ENCODE results near the gene SFXN1. TPM values are rescaled to one million over a fixed set of nuclear protein-coding genes. Genes with fewer than 3 reads are reported as not detected.

The SFXN1 gene
- total RNA-seq, 1 experiment from 2014 or later: 88.3 TPM

- Histone ChIP-seq H3K4me3 (ENCODE audit: low read depth in 2 of 2, low read length in 2 of 2) (no peak overlapping the region), H3K27ac (ENCODE audit: low read length) (no peak overlapping the region), H3K27me3 (ENCODE audit: control insufficient read depth, insufficient read depth, low read length) (no peaks in the 10 kb centered on the region), H3K4me1 (ENCODE audit: control insufficient read depth, insufficient read depth, low read length) (no peaks in the 10 kb centered on the region), H3K9me3 (ENCODE audit: control insufficient read depth, insufficient read depth, low read depth, low read length) (no peaks in the 10 kb centered on the region), H3K36me3 (ENCODE audit: control insufficient read depth, insufficient read depth, low read length) (peaks cover 27% of the 10 kb centered on the region)
- TF ChIP-seq CTCF (IDR thresholded peaks at IDR 0.05) (no peak), SIN3A (IDR thresholded peaks at IDR 0.05; ENCODE audit: borderline replicate concordance, insufficient read depth, low read depth, low read length) (no peak), POLR2AphosphoS5 (IDR thresholded peaks at IDR 0.05; ENCODE audit: low read depth, low read length) (no peak), TCF7L2 (IDR thresholded peaks at IDR 0.05; ENCODE audit: low read depth, low read length) (no peak), REST (IDR thresholded peaks at IDR 0.05; ENCODE audit: insufficient read depth in 1 of 2, low read depth in 2 of 2, low read length in 1 of 2) (no peak)
- intact Hi-C loops (cut with micrococcal nuclease; ENCODE audit: unreplicated experiment): no loop called here
- DNase-seq (ENCODE audit: low read depth, low spot score): no peak
- TSS peak; percentile 17 for BruUV-seq (replicated peaks)
- no peak for ATAC-seq
- CTCF ChIA-PET: no interaction called here
- in situ Hi-C loops (cut with HindIII; ENCODE audit: low pct_unique_long_range_greater_than_20kb, low sequenced_read_pairs): no loop called here
- POLR2A ChIA-PET: no interaction called here
Measured at GRCh38 chr5:175519006-175519405, 40.6 kb downstream of the SFXN1 start.

- Histone ChIP-seq H3K9me3 (ENCODE audit: control insufficient read depth, insufficient read depth, low read depth, low read length) (no peaks in the 10 kb centered on the region), H3K4me1 (ENCODE audit: control insufficient read depth, insufficient read depth, low read length) (no peaks in the 10 kb centered on the region), H3K27ac (ENCODE audit: low read length) (no peak overlapping the region), H3K27me3 (ENCODE audit: control insufficient read depth, insufficient read depth, low read length) (no peaks in the 10 kb centered on the region), H3K36me3 (ENCODE audit: control insufficient read depth, insufficient read depth, low read length) (peaks cover 31% of the 10 kb centered on the region), H3K4me3 (ENCODE audit: low read depth in 2 of 2, low read length in 2 of 2) (no peak overlapping the region)
- no TSS peak for BruUV-seq (replicated peaks)
- intact Hi-C loops (cut with micrococcal nuclease; ENCODE audit: unreplicated experiment): no loop called here
- TF ChIP-seq TCF7L2 (IDR thresholded peaks at IDR 0.05; ENCODE audit: low read depth, low read length) (no peak), POLR2AphosphoS5 (IDR thresholded peaks at IDR 0.05; ENCODE audit: low read depth, low read length) (no peak), SIN3A (IDR thresholded peaks at IDR 0.05; ENCODE audit: borderline replicate concordance, insufficient read depth, low read depth, low read length) (no peak), CTCF (IDR thresholded peaks at IDR 0.05) (no peak), REST (IDR thresholded peaks at IDR 0.05; ENCODE audit: insufficient read depth in 1 of 2, low read depth in 2 of 2, low read length in 1 of 2) (no peak)
- ATAC-seq (no peak), DNase-seq (ENCODE audit: low read depth, low spot score) (no peak)
- in situ Hi-C loops (cut with HindIII; ENCODE audit: low pct_unique_long_range_greater_than_20kb, low sequenced_read_pairs): no loop called here
- CTCF ChIA-PET: interaction anchor here (0.6 kb wide), 1 partner anchor 18 kb away, joined by 8 read pairs; no protein-coding TSS in a partner anchor
- POLR2A ChIA-PET: no interaction called here
Measured at GRCh38 chr5:175520321-175520720, 42.0 kb downstream of the SFXN1 start.
